Mononuclear cell (primary cell): ENCODE results near the gene CFAP97D2. TPM values are rescaled to one million over a fixed set of nuclear protein-coding genes. Genes with fewer than 3 reads are reported as not detected.
"Not testable (repeated sequence)": the region's sequence is repeated elsewhere in the genome, so short reads cannot be mapped to it uniquely, and the experiment has no call there.

Source experiments
- H3K27me3 ChIP-seq: 2 replicates; pipeline ENCODE4 v1.6.0; 2011; ENCODE audit warnings: low read length, control low read depth; ENCODE audit not compliant: insufficient read depth
- H3K4me1 ChIP-seq: 2 replicates; pipeline ENCODE4 v1.5.1; 2011; ENCODE audit warnings: mild to moderate bottlenecking, low read length, control low read depth; ENCODE audit not compliant: insufficient read depth
- H3K4me3 ChIP-seq: 2 replicates; pipeline ENCODE4 v1.5.1; 2011; ENCODE audit warnings: mild to moderate bottlenecking, low read length, moderate library complexity
- H3K9me3 ChIP-seq: 2 replicates; pipeline ENCODE4 v1.5.1; 2011; ENCODE audit warnings: low read depth, mild to moderate bottlenecking, control low read depth, low read length
- total RNA-seq: library from RNA; depleted of rRNA; stranded (reverse); fragments of >200 nt; gene quantifications from one replicate; pipeline ENCODE4 v1.2.3, GENCODE V29; 2012

CFAP97D2 gene
- total RNA-seq, 1 donor, result 0.94 TPM

GRCh38 chr13:114243971-114244370 lies 64.9 kb downstream of the CFAP97D2 start:
- no peaks in the 10 kb centered on the region for H3K27me3 ChIP-seq
- H3K9me3 ChIP-seq, result no peaks in the 10 kb centered on the region
- H3K4me3 ChIP-seq, result no peak overlapping the region
- H3K4me1 ChIP-seq, result no peaks in the 10 kb centered on the region

- H3K4me1 ChIP-seq, result no peaks in the 10 kb centered on the region
- no peak overlapping the region for H3K4me3 ChIP-seq
- no peaks in the 10 kb centered on the region for H3K27me3 ChIP-seq
- no peaks in the 10 kb centered on the region for H3K9me3 ChIP-seq
Observed at GRCh38 chr13:114244637-114245036, 65.6 kb downstream of the CFAP97D2 start.

- H3K4me1 ChIP-seq, result no peaks in the 10 kb centered on the region
- H3K27me3 ChIP-seq, result no peaks in the 10 kb centered on the region
- H3K9me3 ChIP-seq, result no peaks in the 10 kb centered on the region
- no peak overlapping the region for H3K4me3 ChIP-seq
Observed at GRCh38 chr13:114248011-114248410, 69.0 kb downstream of the CFAP97D2 start.

- no peaks in the 10 kb centered on the region for H3K4me1 ChIP-seq
- no peak overlapping the region for H3K4me3 ChIP-seq
- no peaks in the 10 kb centered on the region for H3K27me3 ChIP-seq
- H3K9me3 ChIP-seq, result no peaks in the 10 kb centered on the region
Observed at GRCh38 chr13:114249077-114249476, 70.0 kb downstream of the CFAP97D2 start.

DNA sequence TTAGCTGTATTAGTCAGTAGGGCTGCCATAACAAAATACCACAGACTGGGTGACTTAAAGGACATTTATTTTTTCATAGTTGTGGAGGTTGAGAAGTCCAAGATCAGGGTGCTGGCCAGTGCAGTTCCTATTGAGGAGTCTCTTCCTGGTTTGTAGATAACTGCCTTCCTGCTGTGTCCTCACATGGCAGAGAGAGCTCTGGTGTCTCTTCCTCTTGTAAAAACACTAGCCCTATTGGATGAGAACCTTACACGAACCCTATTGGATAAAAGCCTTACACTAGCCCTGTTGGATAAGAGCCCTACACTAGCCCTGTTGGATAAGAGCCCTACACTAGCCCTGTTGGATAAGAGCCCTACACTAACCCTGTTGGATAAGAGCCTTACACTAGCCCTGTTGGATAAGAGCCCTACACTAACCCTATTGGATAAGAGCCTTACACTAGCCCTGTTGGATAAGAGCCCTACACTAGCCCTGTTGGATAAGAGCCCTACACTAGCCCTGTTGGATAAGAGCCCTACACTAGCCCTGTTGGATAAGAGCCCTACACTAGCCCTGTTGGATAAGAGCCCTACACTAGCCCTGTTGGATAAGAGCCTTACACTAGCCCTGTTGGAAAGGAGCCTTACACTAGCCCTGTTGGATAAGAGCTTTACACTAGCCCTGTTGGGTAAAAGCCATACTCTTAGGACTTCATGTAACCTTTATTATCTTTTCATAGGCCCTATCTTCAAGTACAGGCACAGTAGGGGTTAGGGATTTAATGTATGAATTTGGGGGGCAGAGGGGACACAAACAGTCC lies 72.8 kb downstream of the CFAP97D2 start:
- not testable (repeated sequence) for H3K27me3 ChIP-seq, H3K9me3 ChIP-seq, H3K4me3 ChIP-seq

DNA sequence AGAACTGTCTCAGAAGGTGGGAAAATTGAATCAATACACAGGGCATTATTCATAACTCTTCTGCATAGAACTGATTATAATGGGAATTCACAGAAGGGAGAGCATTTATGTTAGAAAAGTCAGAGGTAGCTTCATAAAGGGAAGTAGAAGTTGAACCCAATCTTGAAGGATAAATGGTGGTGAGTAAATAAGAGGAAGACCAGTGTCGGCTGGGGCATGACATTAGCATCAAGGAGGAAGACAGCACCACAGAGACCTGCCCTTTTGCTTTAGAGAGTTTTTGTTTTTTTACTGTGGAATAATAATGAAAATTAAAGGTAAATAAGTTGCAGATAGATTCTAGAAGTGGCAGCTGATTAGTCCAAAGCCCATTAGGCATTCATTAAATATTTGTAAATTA lies 77.5 kb downstream of the CFAP97D2 start:
- Histone ChIP-seq H3K9me3 (no peaks in the 10 kb centered on the region), H3K27me3 (no peaks in the 10 kb centered on the region), H3K4me3 (no peak overlapping the region), H3K4me1 (peaks cover 9% of the 10 kb centered on the region)

More for the DNA sequence above, 72.8 kb downstream of the CFAP97D2 start:
- not testable (repeated sequence) for H3K4me1 ChIP-seq

DNA sequence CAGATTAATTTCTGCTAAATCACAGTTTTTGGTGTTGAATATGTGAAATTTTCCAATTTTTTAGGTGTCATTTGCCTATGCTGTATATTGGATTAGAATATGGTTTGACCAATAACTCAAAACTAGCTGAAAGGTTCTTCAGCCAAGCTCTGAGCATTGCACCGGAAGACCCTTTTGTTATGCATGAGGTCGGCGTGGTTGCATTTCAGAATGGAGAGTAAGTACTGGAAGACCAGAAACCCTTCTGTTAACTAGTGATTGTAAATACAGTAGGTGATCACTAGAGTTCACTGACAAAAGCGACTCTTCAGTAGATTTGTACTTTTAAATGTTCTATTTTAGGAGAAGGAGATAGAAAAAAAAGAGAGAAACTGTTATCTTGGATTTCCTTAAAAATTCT lies 78.0 kb downstream of the CFAP97D2 start:
- no peaks in the 10 kb centered on the region for H3K27me3 ChIP-seq
- H3K4me1 ChIP-seq, result peaks cover 11% of the 10 kb centered on the region
- no peaks in the 10 kb centered on the region for H3K9me3 ChIP-seq
- H3K4me3 ChIP-seq, result no peak overlapping the region

DNA sequence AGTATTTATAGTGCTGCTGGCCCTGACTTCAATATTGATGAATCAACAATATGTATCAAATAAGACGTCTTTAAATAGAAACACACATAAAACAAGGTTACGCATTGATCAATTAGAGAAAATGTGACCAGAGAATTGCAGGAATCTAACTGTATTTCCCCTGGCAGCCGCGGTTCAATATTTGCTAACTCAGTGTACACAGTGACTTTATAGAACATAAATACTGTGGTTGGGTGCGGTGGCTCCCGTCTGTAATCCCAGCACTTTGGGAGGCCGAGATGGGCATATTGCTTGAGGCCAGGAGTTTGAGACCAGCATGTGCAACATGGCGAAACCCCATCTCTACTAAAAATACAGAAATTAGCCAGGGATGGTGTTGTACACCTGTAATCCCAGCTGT lies 79.5 kb downstream of the CFAP97D2 start:
- Histone ChIP-seq H3K27me3 (no peaks in the 10 kb centered on the region), H3K4me1 (peaks cover 25% of the 10 kb centered on the region), H3K4me3 (no peak overlapping the region), H3K9me3 (no peaks in the 10 kb centered on the region)

DNA sequence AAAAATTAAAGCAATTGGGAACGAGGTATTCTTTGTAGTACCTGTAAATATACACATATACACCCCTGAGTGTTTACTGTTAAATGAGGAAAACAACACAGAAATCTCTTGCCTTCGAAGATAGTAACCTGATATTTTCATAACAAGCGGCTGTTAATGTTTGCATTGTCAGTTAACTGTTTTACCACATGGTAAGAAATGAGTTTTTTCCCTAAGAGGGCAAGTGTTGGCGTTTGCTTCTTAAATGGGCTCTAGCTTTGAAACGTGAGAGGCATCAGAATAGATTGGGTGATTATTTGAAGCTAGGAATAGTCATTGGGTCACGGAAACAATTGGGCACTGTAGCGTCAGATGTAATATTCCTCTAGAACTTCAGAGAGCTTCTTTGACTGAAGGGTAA lies 80.3 kb downstream of the CFAP97D2 start:
- no peak overlapping the region for H3K4me3 ChIP-seq
- H3K4me1 ChIP-seq, result peaks cover 27% of the 10 kb centered on the region
- no peaks in the 10 kb centered on the region for H3K27me3 ChIP-seq
- H3K9me3 ChIP-seq, result no peaks in the 10 kb centered on the region

DNA sequence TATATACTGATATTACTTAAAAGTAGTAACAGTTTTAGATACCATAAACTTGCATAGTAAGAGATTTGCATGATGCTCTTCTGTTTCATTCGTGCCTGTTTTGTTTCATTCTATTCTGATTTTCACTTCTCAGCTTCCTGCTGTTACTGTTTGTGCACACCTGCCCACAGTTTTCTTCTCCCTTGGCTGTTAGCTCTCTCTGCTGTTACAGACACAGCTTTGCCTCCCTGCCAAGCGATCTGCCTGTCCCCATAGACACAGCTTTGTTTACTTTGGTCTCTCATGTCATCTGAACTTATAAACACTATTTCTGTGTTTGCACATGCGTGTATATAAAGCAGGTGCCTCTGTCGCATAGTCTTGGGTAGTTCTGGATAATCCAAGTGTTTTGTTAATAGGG lies 80.9 kb downstream of the CFAP97D2 start:
- H3K4me1 ChIP-seq, result peaks cover 27% of the 10 kb centered on the region
- H3K27me3 ChIP-seq, result no peaks in the 10 kb centered on the region
- no peak overlapping the region for H3K4me3 ChIP-seq
- no peaks in the 10 kb centered on the region for H3K9me3 ChIP-seq

GRCh38 chr13:114260814-114261213 lies 81.8 kb downstream of the CFAP97D2 start:
- Histone ChIP-seq H3K27me3 (no peaks in the 10 kb centered on the region), H3K4me1 (peaks cover 27% of the 10 kb centered on the region), H3K9me3 (no peaks in the 10 kb centered on the region), H3K4me3 (no peak overlapping the region)

GRCh38 chr13:114261328-114261965 lies 82.4 kb downstream of the CFAP97D2 start:
- peaks cover 27% of the 10 kb centered on the region for H3K4me1 ChIP-seq
- no peaks in the 10 kb centered on the region for H3K9me3 ChIP-seq
- H3K4me3 ChIP-seq, result no peak overlapping the region
- H3K27me3 ChIP-seq, result no peaks in the 10 kb centered on the region

- Histone ChIP-seq H3K9me3 (no peaks in the 10 kb centered on the region), H3K4me3 (no peak overlapping the region), H3K4me1 (peaks cover 37% of the 10 kb centered on the region), H3K27me3 (no peaks in the 10 kb centered on the region)
Observed at GRCh38 chr13:114263578-114263977, 84.5 kb downstream of the CFAP97D2 start.

- H3K4me3 ChIP-seq, H3K27me3 ChIP-seq, H3K9me3 ChIP-seq: not testable (repeated sequence)
- H3K4me1 ChIP-seq, result peaks cover 37% of the 10 kb centered on the region
Observed at GRCh38 chr13:114264313-114264712, 85.3 kb downstream of the CFAP97D2 start.

DNA sequence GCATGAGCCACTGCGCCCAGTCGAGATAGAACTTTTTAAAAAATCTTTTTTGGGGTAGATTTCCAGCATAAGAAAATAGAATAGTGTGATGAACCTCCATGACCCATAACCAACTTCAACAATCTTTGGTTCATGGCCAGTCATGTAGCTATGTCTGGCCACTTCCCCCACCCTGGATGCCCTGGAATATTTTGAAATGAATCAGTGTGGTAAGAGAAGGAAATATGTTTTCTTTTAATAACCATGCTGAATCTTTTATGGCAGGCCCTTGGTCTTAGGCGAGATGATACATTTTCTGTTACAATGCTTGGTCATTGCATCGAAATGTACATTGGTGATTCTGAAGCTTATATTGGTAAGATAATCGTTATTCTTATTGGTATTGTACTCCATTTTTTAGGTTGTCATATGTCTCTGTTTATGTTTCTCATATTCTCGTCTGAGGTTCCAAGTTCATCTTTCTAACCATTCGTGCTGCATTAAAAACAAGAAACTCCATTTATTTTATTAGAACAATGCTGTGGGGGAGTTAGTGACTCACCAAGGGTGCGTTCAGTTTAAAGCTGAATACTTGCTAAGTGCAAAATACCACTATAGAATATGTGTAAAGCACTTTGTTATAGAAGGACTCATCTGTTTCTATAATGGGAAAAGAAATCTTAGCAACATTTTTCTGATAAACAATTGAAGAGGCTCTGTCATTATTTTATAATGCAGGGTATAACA lies 86.0 kb downstream of the CFAP97D2 start:
- H3K9me3 ChIP-seq, result no peaks in the 10 kb centered on the region
- no peak overlapping the region for H3K4me3 ChIP-seq
- no peaks in the 10 kb centered on the region for H3K27me3 ChIP-seq
- peaks cover 37% of the 10 kb centered on the region for H3K4me1 ChIP-seq
